ENCODE measurements around the gene MYO16.

DNA sequence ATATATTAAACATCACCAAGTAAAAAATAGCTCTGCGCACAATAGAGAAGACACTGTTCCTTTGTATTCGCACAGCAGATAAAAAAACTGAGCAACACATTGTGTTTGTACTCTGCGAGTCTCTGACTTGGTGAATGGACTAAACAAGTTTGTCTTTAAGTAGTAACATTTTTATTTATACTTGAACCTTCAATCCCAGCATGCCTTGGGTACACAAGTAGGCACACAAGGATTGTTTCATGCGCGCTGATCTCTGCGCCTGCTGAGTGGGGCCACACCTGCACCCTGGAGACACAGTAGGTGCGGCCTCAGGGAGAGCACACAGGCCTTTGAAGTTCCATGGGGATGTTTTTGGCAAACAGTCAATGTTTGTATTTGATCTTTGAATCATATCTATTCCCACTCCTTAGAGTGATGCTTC is 318.9 kb downstream of the MYO16 start:
- TF ChIP-seq CTCF (IDR thresholded peaks at IDR 0.05; ENCODE audit: insufficient read depth, low read length, poor library complexity, severe bottlenecking) (no peak), EZH2phosphoT487 (conservative IDR thresholded peaks at IDR 0.05; ENCODE audit: low read length) (no peak)
